Fibroblast of lung (primary cell): Measurements from ENCODE around the gene ARMH3. TPM values are rescaled to one million over a fixed set of nuclear protein-coding genes. Genes with fewer than 3 reads are reported as not detected.
A peak's percentile ranks its signal among the peaks of the same experiment; 100 is the strongest.

Experiments
- DNase-seq, 2 donors: peaks; one replicate each; pipeline versions ENCODE4 v3.0.0 to v3.0.0-alpha.2; 2010; ENCODE audit warnings: low read depth in 2 of 2
- H2AFZ ChIP-seq: 2 replicates; pipeline ENCODE4 v1.5.1; 2012; ENCODE audit warnings: low read length, control low read depth, inconsistent platforms
- H3K27ac ChIP-seq: 2 replicates; pipeline ENCODE4 v1.5.1; 2011; ENCODE audit warnings: low read length, control low read depth; ENCODE audit not compliant: insufficient read depth
- H3K27me3 ChIP-seq: 2 replicates; pipeline ENCODE4 v1.5.1; 2011; ENCODE audit warnings: mild to moderate bottlenecking, low read length; ENCODE audit not compliant: control insufficient read depth, insufficient read depth
- H3K36me3 ChIP-seq: 2 replicates; pipeline ENCODE4 v1.5.1; 2011; ENCODE audit warnings: low read length; ENCODE audit not compliant: control insufficient read depth, insufficient read depth
- H3K4me1 ChIP-seq: 2 replicates; pipeline ENCODE4 v1.5.1; 2011; ENCODE audit warnings: low read length; ENCODE audit not compliant: control insufficient read depth, insufficient read depth; ENCODE audit errors: extremely low read depth
- H3K4me2 ChIP-seq: 2 replicates; pipeline ENCODE4 v1.5.1; 2011; ENCODE audit warnings: low read length, control low read depth; ENCODE audit not compliant: insufficient read depth; ENCODE audit errors: extremely low read depth
- H3K4me3 ChIP-seq, 4 experiments: fragments of 200-600 bp in 1 of 4; sonication (generic) in 1 of 4; replicated peaks in 1 of 4; 2 replicates each; pipeline ENCODE4 v1.5.1; 2011 to 2016; ENCODE audit warnings: low read length in 4 of 4, low read depth in 3 of 4, mild to moderate bottlenecking in 3 of 4, control low read depth in 2 of 4, inconsistent platforms in 1 of 4, mixed read lengths in 1 of 4; ENCODE audit not compliant: insufficient read depth in 1 of 4; ENCODE audit errors: control extremely low read depth in 1 of 4
- H3K79me2 ChIP-seq: 2 replicates; pipeline ENCODE4 v1.5.1; 2012; ENCODE audit warnings: mild to moderate bottlenecking, low read length, inconsistent platforms; ENCODE audit not compliant: control insufficient read depth, insufficient read depth
- H3K9ac ChIP-seq: 2 replicates; pipeline ENCODE4 v1.5.1; 2011; ENCODE audit warnings: mild to moderate bottlenecking, low read length, control low read depth; ENCODE audit not compliant: insufficient read depth
- H3K9me3 ChIP-seq: 2 replicates; pipeline ENCODE4 v1.5.1; 2012; ENCODE audit warnings: low read depth, low read length; ENCODE audit not compliant: control insufficient read depth, insufficient read depth
- H4K20me1 ChIP-seq: 2 replicates; pipeline ENCODE4 v1.5.1; 2011; ENCODE audit warnings: low read length; ENCODE audit not compliant: control insufficient read depth, insufficient read depth; ENCODE audit errors: extremely low read depth
- CTCF ChIP-seq, 2 donors: IDR thresholded peaks in 1 of 2; conservative IDR thresholded peaks in 1 of 2; 1 replicate in 1 of 2; 2 replicates in 1 of 2; pipeline ENCODE4 v1.5.1; 2011 to 2012; ENCODE audit warnings: low read length in 2 of 2, control low read depth in 1 of 2, inconsistent platforms in 1 of 2, low read depth in 1 of 2, mild to moderate bottlenecking in 1 of 2
- EZH2 ChIP-seq: IDR thresholded peaks from 2 replicates; pipeline ENCODE4 v1.5.1; 2012; ENCODE audit warnings: low read length, control low read depth, mild to moderate bottlenecking; ENCODE audit errors: missing control alignments
- polyA plus RNA-seq, 2 donors: library from polyadenylated mRNA; depleted of rRNA in 1 of 2; stranded (reverse) in 1 of 2; unstranded in 1 of 2; fragments of >200 nt; gene quantifications; 2 replicates each; pipeline ENCODE4 v1.2.1, GENCODE V29; 2011 to 2012; ENCODE audit warnings: missing spikeins in 1 of 2
- total RNA-seq: library from RNA; depleted of rRNA; stranded (reverse); fragments of >200 nt; gene quantifications from 2 replicates; pipeline ENCODE4 v1.2.1, GENCODE V29; 2014

The ARMH3 gene
- total and polyA plus RNA-seq, 2 donors (not counting 1 experiment from before 2014, with no cell fraction given): 14.5 to 16.4 TPM

DNA sequence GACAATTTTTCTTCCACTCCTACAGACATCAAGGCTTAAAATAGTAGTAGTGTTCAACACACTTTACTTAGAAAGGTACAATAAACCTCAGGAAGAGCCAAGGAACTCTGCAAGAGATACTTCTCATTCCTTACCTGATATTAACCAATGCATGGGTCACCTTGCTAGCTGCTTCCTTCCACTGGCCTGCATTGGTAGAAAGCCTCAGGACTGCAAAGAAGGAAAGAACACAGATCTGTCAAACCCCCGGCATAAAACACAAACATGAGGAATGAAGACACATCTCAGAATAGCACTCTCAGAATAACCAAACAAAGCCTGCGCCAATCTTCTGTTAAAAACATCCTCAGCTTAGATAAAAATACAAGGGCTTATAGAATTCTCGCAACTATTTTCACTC lies 116.2 kb downstream of the ARMH3 start:
- peak overlapping the region; percentile 61 for H3K4me2 ChIP-seq
- peaks cover 40% of the 10 kb centered on the region for H3K4me1 ChIP-seq
- no peaks in the 10 kb centered on the region for H3K36me3 ChIP-seq
- no peaks in the 10 kb centered on the region for H3K27me3 ChIP-seq
- no peak overlapping the region for H3K9ac ChIP-seq
- TF ChIP-seq EZH2 (no peak), CTCF (conservative IDR thresholded peaks at IDR 0.05 in 1 of 2, IDR thresholded peaks at IDR 0.05 in 1 of 2; ENCODE audit: low read depth in 1 of 2, low read length in 2 of 2) (no peak)
- H3K27ac ChIP-seq: peak overlapping the region; percentile 64
- DNase-seq: no peak
- H3K4me3 ChIP-seq: peak overlapping the region in 3 of 4 experiments; percentile 0 to 10 (median 3)
- no peaks in the 10 kb centered on the region for H4K20me1 ChIP-seq
- H3K9me3 ChIP-seq: no peaks in the 10 kb centered on the region
- no peak overlapping the region for H2AFZ ChIP-seq
- H3K79me2 ChIP-seq: no peaks in the 10 kb centered on the region

DNA sequence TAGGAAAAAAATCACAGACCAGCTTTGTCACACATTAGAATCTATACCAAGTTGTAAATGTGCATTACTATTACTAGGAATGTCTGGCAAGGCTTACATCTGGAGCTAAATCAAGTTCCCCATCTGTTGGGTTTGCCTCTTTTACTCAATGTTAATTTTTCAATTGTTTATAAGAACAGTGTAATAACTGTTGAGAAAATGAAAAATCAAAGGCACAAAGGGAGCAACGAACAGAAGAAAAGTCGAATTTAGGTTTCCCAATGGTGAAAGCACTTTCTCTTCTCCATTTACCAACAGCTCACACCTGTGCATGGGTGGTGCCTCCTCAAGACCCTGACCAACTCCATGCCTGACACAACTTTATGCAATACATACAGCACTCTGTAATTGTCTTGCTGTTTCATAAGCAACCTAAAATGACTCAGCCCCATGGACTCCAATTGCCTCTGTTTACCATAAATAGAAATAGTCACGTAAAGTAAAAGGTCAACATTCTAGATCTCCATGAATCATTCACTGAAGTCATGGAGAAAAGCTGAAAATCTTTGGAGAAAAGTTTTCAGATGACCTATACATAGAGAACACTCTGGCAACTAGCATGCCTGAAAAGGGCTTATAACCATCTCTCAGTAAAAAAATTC lies 116.8 kb downstream of the ARMH3 start:
- Histone ChIP-seq H3K27me3 (no peaks in the 10 kb centered on the region), H3K4me2 (peak overlapping the region; percentile 84), H3K27ac (peak overlapping the region; percentile 64), H3K9me3 (no peaks in the 10 kb centered on the region), H3K4me3 (peak overlapping the region in 1 of 4 experiments; percentile 17), H4K20me1 (no peaks in the 10 kb centered on the region), H2AFZ (no peak overlapping the region), H3K36me3 (no peaks in the 10 kb centered on the region), H3K79me2 (no peaks in the 10 kb centered on the region), H3K4me1 (peaks cover 43% of the 10 kb centered on the region), H3K9ac (no peak overlapping the region)
- TF ChIP-seq CTCF (conservative IDR thresholded peaks at IDR 0.05 in 1 of 2, IDR thresholded peaks at IDR 0.05 in 1 of 2; ENCODE audit: low read depth in 1 of 2, low read length in 2 of 2) (no peak), EZH2 (no peak)
- DNase-seq: peak; percentile 93 to 97

- peak; percentile 89 to 97 for DNase-seq
- H3K4me3 ChIP-seq: peak overlapping the region in 1 of 4 experiments; percentile 17
- no peaks in the 10 kb centered on the region for H3K36me3 ChIP-seq
- H3K27me3 ChIP-seq: no peaks in the 10 kb centered on the region
- no peak overlapping the region for H2AFZ ChIP-seq
- H3K9ac ChIP-seq: no peak overlapping the region
- no peaks in the 10 kb centered on the region for H3K9me3 ChIP-seq
- H3K4me1 ChIP-seq: peaks cover 43% of the 10 kb centered on the region
- no peaks in the 10 kb centered on the region for H3K79me2 ChIP-seq
- no peaks in the 10 kb centered on the region for H4K20me1 ChIP-seq
- no peak for TF ChIP-seq EZH2
- TF ChIP-seq CTCF (conservative IDR thresholded peaks at IDR 0.05 in 1 of 2, IDR thresholded peaks at IDR 0.05 in 1 of 2; ENCODE audit: low read depth in 1 of 2, low read length in 2 of 2): no peak
- peak overlapping the region; percentile 64 for H3K27ac ChIP-seq
- peak overlapping the region; percentile 84 for H3K4me2 ChIP-seq
These were observed 117.5 kb downstream of the ARMH3 start for GRCh38 chr10:101938305-101939007.
